ENCODE measurements around the gene TANGO6.
"Not testable (repeated sequence)": the region's sequence is repeated elsewhere in the genome, so short reads cannot be mapped to it uniquely, and the experiment has no call there.

The TANGO6 gene

GRCh38 chr16:68978303-68978954 lies 135.1 kb downstream of the TANGO6 start:
- DNase-seq: no peak

GRCh38 chr16:68980695-68981315 lies 137.5 kb downstream of the TANGO6 start:
- DNase-seq: no peak

- DNase-seq: no peak
These were observed 138.6 kb downstream of the TANGO6 start for GRCh38 chr16:68981971-68982370.

- no peak for DNase-seq
These were observed 141.1 kb downstream of the TANGO6 start for GRCh38 chr16:68984467-68984866.

- DNase-seq: no peak
These were observed 141.9 kb downstream of the TANGO6 start for GRCh38 chr16:68985268-68985667.

GRCh38 chr16:68985855-68986254 lies 142.5 kb downstream of the TANGO6 start:
- DNase-seq: no peak

GRCh38 chr16:68987734-68988457 lies 144.6 kb downstream of the TANGO6 start:
- DNase-seq: no peak

- DNase-seq: not testable (repeated sequence)
These were observed 147.0 kb downstream of the TANGO6 start for GRCh38 chr16:68990172-68990845.

- DNase-seq: no peak
These were observed 147.7 kb downstream of the TANGO6 start for GRCh38 chr16:68991075-68991474.

GRCh38 chr16:68992521-68992920 lies 149.2 kb downstream of the TANGO6 start:
- no peak for DNase-seq

GRCh38 chr16:68993456-68993855 lies 150.1 kb downstream of the TANGO6 start:
- no peak for DNase-seq

GRCh38 chr16:68993885-68994284 lies 150.6 kb downstream of the TANGO6 start:
- DNase-seq: no peak

GRCh38 chr16:68994324-68994723 lies 151.0 kb downstream of the TANGO6 start:
- DNase-seq: no peak

GRCh38 chr16:68995011-68995504 lies 151.7 kb downstream of the TANGO6 start:
- peak; percentile 81 for DNase-seq

GRCh38 chr16:68997564-68997963 lies 154.2 kb downstream of the TANGO6 start:
- peak; percentile 65 for DNase-seq

GRCh38 chr16:68999114-68999513 lies 155.8 kb downstream of the TANGO6 start:
- no peak for DNase-seq

GRCh38 chr16:69003500-69003899 lies 160.2 kb downstream of the TANGO6 start:
- DNase-seq: no peak

- DNase-seq: no peak
These were observed 162.5 kb downstream of the TANGO6 start for GRCh38 chr16:69005641-69006355.

GRCh38 chr16:69012906-69013305 lies 169.6 kb downstream of the TANGO6 start:
- DNase-seq: no peak

GRCh38 chr16:69013991-69014390 lies 170.7 kb downstream of the TANGO6 start:
- no peak for DNase-seq

- no peak for DNase-seq
These were observed 171.5 kb downstream of the TANGO6 start for GRCh38 chr16:69014811-69015210.

GRCh38 chr16:69017036-69017783 lies 173.9 kb downstream of the TANGO6 start:
- DNase-seq: peak; percentile 81

Measured in islet precursor cell (in vitro differentiated cells).